ENCODE measurements around the gene CYBA. TPM values are rescaled to one million over a fixed set of nuclear protein-coding genes. Genes with fewer than 3 reads are reported as not detected.

The CYBA gene
- total RNA-seq, 2 donors from 2014 or later, result 188 to 220 TPM

GRCh38 chr16:88631384-88631783, 19.5 kb downstream of the CYBA start:
- no peak overlapping the region for H3K27ac ChIP-seq (ENCODE audit: low read depth, low read length)
- H3K4me3 Mint-ChIP-seq, result no peak overlapping the region
- no peaks in the 10 kb centered on the region for H3K9me3 ChIP-seq (ENCODE audit: control insufficient read depth, low read length)
- no peaks in the 10 kb centered on the region for H3K4me1 ChIP-seq (ENCODE audit: control insufficient read depth, insufficient read depth, low read length)
- H3K27ac Mint-ChIP-seq, result no peak overlapping the region
- H3K27me3 ChIP-seq (ENCODE audit: control insufficient read depth, insufficient read depth, low read length, poor library complexity, severe bottlenecking), result peaks cover 14% of the 10 kb centered on the region
- H3K27me3 Mint-ChIP-seq (ENCODE audit: insufficient read depth), result peaks cover 9% of the 10 kb centered on the region
- TF ChIP-seq CTCF (conservative IDR thresholded peaks at IDR 0.05), result no peak
- no peak overlapping the region for H3K9ac ChIP-seq (ENCODE audit: extremely low read depth, low read length, poor library complexity, severe bottlenecking)
- no peak overlapping the region for H3K4me3 ChIP-seq (ENCODE audit: low read length)
- H3K36me3 ChIP-seq (ENCODE audit: control insufficient read depth, insufficient read depth, low read length), result peaks cover 39% of the 10 kb centered on the region
- H3K4me1 Mint-ChIP-seq, result no peaks in the 10 kb centered on the region
- peaks cover 42% of the 10 kb centered on the region for H3K36me3 Mint-ChIP-seq (ENCODE audit: low read depth)
- WGBS, 2 experiments (ENCODE audit: insufficient coverage in 1 of 2, insufficient read length in 1 of 2), result 71 to 79% methylated on average over 6 to 13 of the region's 16 CpGs
- H3K9me3 Mint-ChIP-seq, result no peaks in the 10 kb centered on the region
- DNase-seq, result no peak

GRCh38 chr16:88630941-88631340, 19.9 kb downstream of the CYBA start:
- no peak overlapping the region for H3K4me3 ChIP-seq (ENCODE audit: low read length)

GRCh38 chr16:88630433-88630832, 20.4 kb downstream of the CYBA start:
- Mint-ChIP-seq H3K9me3 (no peaks in the 10 kb centered on the region), H3K36me3 (ENCODE audit: low read depth) (peaks cover 48% of the 10 kb centered on the region), H3K4me3 (no peak overlapping the region), H3K27me3 (ENCODE audit: insufficient read depth) (peaks cover 3% of the 10 kb centered on the region), H3K4me1 (no peaks in the 10 kb centered on the region), H3K27ac (no peak overlapping the region)
- H3K27me3 ChIP-seq (ENCODE audit: control insufficient read depth, insufficient read depth, low read length, poor library complexity, severe bottlenecking), result peaks cover 7% of the 10 kb centered on the region
- H3K4me1 ChIP-seq (ENCODE audit: control insufficient read depth, insufficient read depth, low read length), result peaks cover under 1% of the 10 kb centered on the region
- no peak overlapping the region for H3K27ac ChIP-seq (ENCODE audit: low read depth, low read length)
- no peak for DNase-seq
- WGBS, 2 experiments (ENCODE audit: insufficient coverage in 1 of 2, insufficient read length in 1 of 2), result 96 to 100% methylated on average over 1 to 8 of the region's 12 CpGs
- H3K36me3 ChIP-seq (ENCODE audit: control insufficient read depth, insufficient read depth, low read length), result peaks cover 46% of the 10 kb centered on the region
- no peak overlapping the region for H3K4me3 ChIP-seq (ENCODE audit: low read length)
- H3K9me3 ChIP-seq (ENCODE audit: control insufficient read depth, low read length), result no peaks in the 10 kb centered on the region
- no peak overlapping the region for H3K9ac ChIP-seq (ENCODE audit: extremely low read depth, low read length, poor library complexity, severe bottlenecking)
- TF ChIP-seq CTCF (conservative IDR thresholded peaks at IDR 0.05), result no peak

More at GRCh38 chr16:88630941-88631340, 19.9 kb downstream of the CYBA start:
- Mint-ChIP-seq H3K4me3 (no peak overlapping the region), H3K9me3 (no peaks in the 10 kb centered on the region), H3K27ac (no peak overlapping the region), H3K4me1 (no peaks in the 10 kb centered on the region), H3K36me3 (ENCODE audit: low read depth) (peaks cover 46% of the 10 kb centered on the region), H3K27me3 (ENCODE audit: insufficient read depth) (peaks cover 5% of the 10 kb centered on the region)
- WGBS, 2 experiments (ENCODE audit: insufficient coverage in 1 of 2, insufficient read length in 1 of 2), result 94 to 96% methylated on average over 22 to 23 of the region's 23 CpGs
- no peak overlapping the region for H3K27ac ChIP-seq (ENCODE audit: low read depth, low read length)
- H3K9me3 ChIP-seq (ENCODE audit: control insufficient read depth, low read length), result no peaks in the 10 kb centered on the region
- H3K4me1 ChIP-seq (ENCODE audit: control insufficient read depth, insufficient read depth, low read length), result no peaks in the 10 kb centered on the region
- peaks cover 12% of the 10 kb centered on the region for H3K27me3 ChIP-seq (ENCODE audit: control insufficient read depth, insufficient read depth, low read length, poor library complexity, severe bottlenecking)
- DNase-seq, result no peak
- no peak for TF ChIP-seq CTCF (conservative IDR thresholded peaks at IDR 0.05)
- no peak overlapping the region for H3K9ac ChIP-seq (ENCODE audit: extremely low read depth, low read length, poor library complexity, severe bottlenecking)
- H3K36me3 ChIP-seq (ENCODE audit: control insufficient read depth, insufficient read depth, low read length), result peaks cover 43% of the 10 kb centered on the region
